H1 (cell line): ENCODE data around the gene PCDHGA2. TPM values are rescaled to one million over a fixed set of nuclear protein-coding genes. Genes with fewer than 3 reads are reported as not detected.
"Not testable (repeated sequence)": the region's sequence is repeated elsewhere in the genome, so short reads cannot be mapped to it uniquely, and the experiment has no call there.

ENCODE experiments used
- CTCF ChIA-PET: fragments of 300-600 bp; sonication (Branson Sonifier 250); formaldehyde crosslinking; loops from one replicate; lab custom pipeline; 2021; ENCODE audit not compliant: partially characterized antibody; lab: Charles Lee
- POLR2A ChIA-PET: fragments of 300-600 bp; sonication (Branson Sonifier 250); formaldehyde crosslinking; loops from one replicate; lab custom pipeline; 2021; ENCODE audit warnings: inconsistent platforms; ENCODE audit not compliant: partially characterized antibody; lab: Charles Lee
- DNase-seq, 2 experiments: peaks; one replicate each; pipeline versions ENCODE4 v3.0.0 to v3.0.0-alpha.2; 2010 to 2022; ENCODE audit warnings: low spot score in 2 of 2, low read depth in 1 of 2, mixed read lengths in 1 of 2
- FAIRE-seq: peaks from 2 replicates; lab custom pipeline; 2011; peaks lifted over from hg19 to GRCh38; lab: Jason Lieb, UNC
- H2AFZ ChIP-seq: 2 replicates; pipeline ENCODE4 v1.8.1; 2012; ENCODE audit warnings: low read length, inconsistent platforms
- H2AK5ac ChIP-seq: 2 replicates; pipeline ENCODE4 v1.6.1; 2013; ENCODE audit warnings: low read depth, low read length
- H2BK120ac ChIP-seq: replicated peaks from 2 replicates; pipeline ENCODE3; 2013; ENCODE audit warnings: low read depth, low read length, inconsistent platforms
- H2BK12ac ChIP-seq: 2 replicates; pipeline ENCODE4 v1.6.1; 2013; ENCODE audit warnings: low read depth, low read length
- H2BK15ac ChIP-seq: 2 replicates; pipeline ENCODE4 v1.6.1; 2013; ENCODE audit warnings: low read length
- H2BK20ac ChIP-seq: 2 replicates; pipeline ENCODE4 v1.6.1; 2013; ENCODE audit warnings: low read length
- H2BK5ac ChIP-seq: 2 replicates; pipeline ENCODE4 v1.6.1; 2013; ENCODE audit warnings: low read depth, low read length
- H3K14ac ChIP-seq: 2 replicates; pipeline ENCODE4 v1.6.1; 2013; ENCODE audit warnings: inconsistent platforms; ENCODE audit not compliant: insufficient read length
- H3K18ac ChIP-seq: 2 replicates; pipeline ENCODE4 v1.6.1; 2013; ENCODE audit warnings: low read length; ENCODE audit errors: extremely low read depth
- H3K23ac ChIP-seq: 2 replicates; pipeline ENCODE4 v1.6.1; 2013; ENCODE audit warnings: inconsistent platforms; ENCODE audit not compliant: insufficient read length
- H3K23me2 ChIP-seq: 2 replicates; pipeline ENCODE4 v1.6.1; 2013; ENCODE audit warnings: low read depth, low read length
- H3K27ac ChIP-seq: 2 replicates; pipeline ENCODE4 v1.6.1; 2011; ENCODE audit warnings: low read depth, low read length, inconsistent platforms
- H3K27me3 ChIP-seq, 4 experiments: replicated peaks in 1 of 4; 1 replicate in 1 of 4; 2 replicates in 3 of 4; pipeline versions ENCODE4 v1.6.1 to v1.8.1; 2011 to 2013; ENCODE audit warnings: low read length in 3 of 4, mild to moderate bottlenecking in 3 of 4, inconsistent platforms in 2 of 4, mixed read lengths in 2 of 4, moderate library complexity in 1 of 4; ENCODE audit not compliant: control insufficient read depth in 3 of 4, insufficient read depth in 3 of 4; ENCODE audit errors: extremely low read depth in 1 of 4
- H3K36me3 ChIP-seq, 4 experiments: 2 replicates each; pipeline versions ENCODE4 v1.6.1 to v1.8.1; 2011 to 2013; ENCODE audit warnings: mild to moderate bottlenecking in 4 of 4, low read length in 3 of 4, moderate library complexity in 2 of 4, control low read depth in 1 of 4, inconsistent platforms in 1 of 4; ENCODE audit not compliant: insufficient read depth in 4 of 4, control insufficient read depth in 2 of 4
- H3K4ac ChIP-seq: replicated peaks from 2 replicates; pipeline ENCODE3; 2013; ENCODE audit warnings: low read length, low read depth, mixed read lengths, inconsistent platforms; ENCODE audit not compliant: insufficient read length
- H3K4me1 ChIP-seq, 4 experiments: replicated peaks in 1 of 4; 1 replicate in 1 of 4; 2 replicates in 3 of 4; pipeline versions ENCODE4 v1.6.1 to v1.8.1; 2011 to 2013; ENCODE audit warnings: low read length in 3 of 4, inconsistent platforms in 2 of 4, mixed read lengths in 1 of 4; ENCODE audit not compliant: insufficient read depth in 4 of 4, control insufficient read depth in 3 of 4
- H3K4me2 ChIP-seq, 2 experiments: 2 replicates each; pipeline versions ENCODE4 v1.6.1 to v1.8.1; 2011 to 2013; ENCODE audit warnings: low read depth in 2 of 2, low read length in 2 of 2, control low read depth in 1 of 2, inconsistent platforms in 1 of 2, mild to moderate bottlenecking in 1 of 2; ENCODE audit not compliant: insufficient read depth in 1 of 2
- H3K4me3 ChIP-seq, 4 experiments: fragments of 200-600, 300-600 bp in 1 of 4; sonication (generic), shearing (Covaris generic), sonication (Bioruptor Twin) in 1 of 4; 2 replicates each; pipeline versions ENCODE4 v1.5.1 to v1.8.1; 2011 to 2016; ENCODE audit warnings: low read length in 4 of 4, low read depth in 3 of 4, control low read depth in 2 of 4, inconsistent platforms in 2 of 4, mild to moderate bottlenecking in 2 of 4, mixed read lengths in 1 of 4, moderate library complexity in 1 of 4; ENCODE audit not compliant: insufficient read depth in 2 of 4; ENCODE audit errors: extremely low read depth in 1 of 4
- H3K56ac ChIP-seq: replicated peaks from 2 replicates; pipeline ENCODE3; 2013; ENCODE audit warnings: low read depth, mild to moderate bottlenecking, mixed read lengths, low read length, inconsistent platforms; ENCODE audit not compliant: insufficient read length
- H3K79me1 ChIP-seq: 2 replicates; pipeline ENCODE4 v1.6.1; 2013; ENCODE audit warnings: low read depth, low read length, control low read depth
- H3K79me2 ChIP-seq, 2 experiments: 2 replicates each; pipeline versions ENCODE4 v1.6.1 to v1.8.1; 2012 to 2013; ENCODE audit warnings: low read length in 2 of 2, mild to moderate bottlenecking in 2 of 2, inconsistent platforms in 1 of 2; ENCODE audit not compliant: insufficient read depth in 2 of 2, control insufficient read depth in 1 of 2
- H3K9ac ChIP-seq, 4 experiments: replicated peaks in 1 of 4; 1 replicate in 1 of 4; 2 replicates in 3 of 4; pipeline versions ENCODE4 v1.6.1 to v1.8.1; 2011 to 2013; ENCODE audit warnings: low read depth in 3 of 4, low read length in 3 of 4, control low read depth in 2 of 4, mild to moderate bottlenecking in 2 of 4, moderate library complexity in 2 of 4, inconsistent platforms in 1 of 4; ENCODE audit errors: extremely low read depth in 1 of 4
- H3K9me3 ChIP-seq, 2 experiments: 2 replicates each; pipeline versions ENCODE4 v1.6.1 to v1.8.1; 2012 to 2013; ENCODE audit warnings: mild to moderate bottlenecking in 2 of 2, moderate library complexity in 2 of 2, control low read depth in 1 of 2, inconsistent platforms in 1 of 2, low read depth in 1 of 2, low read length in 1 of 2, mixed read lengths in 1 of 2; ENCODE audit not compliant: insufficient read depth in 2 of 2
- H4K20me1 ChIP-seq, 2 experiments: replicated peaks in 1 of 2; 2 replicates each; pipeline versions ENCODE3 to v1.8.1; 2011 to 2013; ENCODE audit warnings: inconsistent platforms in 2 of 2, low read length in 2 of 2, mild to moderate bottlenecking in 1 of 2; ENCODE audit not compliant: insufficient read depth in 2 of 2, control insufficient read depth in 1 of 2
- H4K5ac ChIP-seq: 2 replicates; pipeline ENCODE4 v1.6.1; 2013; ENCODE audit warnings: low read length, low read depth, mixed read lengths, inconsistent platforms; ENCODE audit not compliant: insufficient read length
- H4K8ac ChIP-seq: 2 replicates; pipeline ENCODE4 v1.8.0; 2013; ENCODE audit warnings: mild to moderate bottlenecking, moderate library complexity, low read length, inconsistent platforms; ENCODE audit not compliant: insufficient read depth; ENCODE audit errors: extremely low read depth
- H4K91ac ChIP-seq: replicated peaks from 2 replicates; pipeline ENCODE3; 2013; ENCODE audit warnings: low read length, mixed read lengths, inconsistent platforms; ENCODE audit not compliant: insufficient read length
- WGBS, 2 experiments: shearing (Covaris generic) in 1 of 2; methylation state at CpG; one replicate each; pipeline versions ENCODE4 v1.1.6 to v1.1.7; 2013 to 2015; ENCODE audit warnings: low lambda C conversion rate in 2 of 2, mixed read lengths in 2 of 2, inconsistent platforms in 1 of 2, low coverage in 1 of 2, missing lambda C conversion rate in 1 of 2; ENCODE audit not compliant: insufficient replicate concordance in 2 of 2, insufficient coverage in 1 of 2, insufficient read length in 1 of 2; ENCODE audit errors: extremely low coverage in 1 of 2, missing lambda C conversion rate in 1 of 2; 5-methylcytosine and 5-hydroxymethylcytosine counted together
- polyA plus RNA-seq, 7 experiments: library from polyadenylated mRNA; depleted of rRNA in 3 of 7; stranded (reverse) in 5 of 7; unstranded in 2 of 7; fragments of >200 nt in 5 of 7; fragments of 200-250 nt in 2 of 7; gene quantifications; 1 replicate in 5 of 7; 2 replicates in 1 of 7; 4 replicates in 1 of 7; pipeline versions ENCODE4 v1.2.1 to v1.2.3, GENCODE V29; 2011 to 2013; ENCODE audit warnings: missing spikeins in 2 of 7, mixed read lengths in 2 of 7
- total RNA-seq: library from RNA; stranded (reverse); fragmentation: NEBNext Ultra II Directional; extraction: Animal tissue kit (Norgen Biotek cat#: 25700); gene quantifications from 2 replicates; pipeline ENCODE4 v1.2.1, GENCODE V29; 2021
- TF ChIP-seq, protein P1 (sequence below), 3 experiments: IDR thresholded peaks; 1 replicate in 2 of 3; 2 replicates in 1 of 3; pipeline versions ENCODE4 v1.5.1 to v1.6.1; 2011; ENCODE audit warnings: low read length in 3 of 3, mild to moderate bottlenecking in 3 of 3, inconsistent platforms in 2 of 3, low read depth in 1 of 3, moderate library complexity in 1 of 3; ENCODE audit not compliant: insufficient read depth in 1 of 3; ENCODE audit errors: control extremely low read depth in 1 of 3

PCDHGA2 gene
- total and polyA plus RNA-seq, 2 of the 8 experiments (the other 6 are each of a cell fraction or from before 2014, with no cell fraction given) = 0.32 to 0.39 TPM

DNA sequence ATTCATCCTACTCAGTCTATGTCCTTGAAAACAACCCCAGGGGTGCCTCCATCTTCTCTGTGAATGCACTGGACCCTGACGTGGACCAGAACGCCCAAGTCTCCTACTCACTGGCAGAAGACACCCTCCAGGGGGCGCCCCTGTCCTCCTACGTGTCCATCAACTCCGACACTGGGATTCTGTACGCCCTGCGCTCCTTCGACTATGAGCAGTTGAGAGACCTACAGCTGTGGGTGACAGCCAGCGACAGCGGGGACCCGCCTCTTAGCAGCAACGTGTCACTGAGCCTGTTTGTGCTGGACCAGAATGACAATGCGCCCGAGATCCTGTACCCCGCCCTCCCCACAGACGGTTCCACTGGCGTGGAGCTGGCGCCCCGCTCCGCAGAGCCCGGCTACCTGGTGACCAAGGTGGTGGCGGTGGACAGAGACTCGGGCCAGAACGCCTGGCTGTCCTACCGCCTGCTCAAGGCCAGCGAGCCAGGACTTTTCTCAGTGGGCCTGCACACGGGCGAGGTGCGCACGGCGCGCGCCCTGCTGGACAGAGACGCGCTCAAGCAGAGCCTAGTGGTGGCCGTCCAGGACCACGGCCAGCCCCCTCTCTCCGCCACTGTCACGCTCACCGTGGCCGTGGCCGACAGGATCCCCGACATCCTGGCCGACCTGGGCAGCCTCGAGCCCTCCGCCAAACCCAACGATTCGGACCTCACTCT, 37.0 kb downstream of the PCDHGA2 start:
- H2BK5ac ChIP-seq, H4K8ac ChIP-seq, H2BK120ac ChIP-seq, H3K9ac ChIP-seq, H3K23ac ChIP-seq, H2AK5ac ChIP-seq, H2BK12ac ChIP-seq, H3K36me3 ChIP-seq, H4K91ac ChIP-seq, H2AFZ ChIP-seq, H4K5ac ChIP-seq, H3K14ac ChIP-seq, H3K23me2 ChIP-seq, H3K27ac ChIP-seq, H3K4me3 ChIP-seq, H2BK15ac ChIP-seq, H3K27me3 ChIP-seq, H3K79me1 ChIP-seq, H3K4ac ChIP-seq, POLR2A ChIA-PET, H2BK20ac ChIP-seq, H3K79me2 ChIP-seq, FAIRE-seq, H3K4me2 ChIP-seq, H4K20me1 ChIP-seq, H3K4me1 ChIP-seq, H3K18ac ChIP-seq, H3K56ac ChIP-seq: not testable (repeated sequence)
- WGBS, 2 experiments = 94% methylated on average over 24 of the region's 48 CpGs; no CpG with 5 or more reads in 1 of the 2 experiments
- DNase-seq = peak in 1 of 2 experiments; percentile 47
- peaks cover 36 to 45% of the 10 kb centered on the region in 2 experiments; a peak in 3 of 4 replicates for H3K9me3 ChIP-seq
- TF ChIP-seq, protein P1, sequence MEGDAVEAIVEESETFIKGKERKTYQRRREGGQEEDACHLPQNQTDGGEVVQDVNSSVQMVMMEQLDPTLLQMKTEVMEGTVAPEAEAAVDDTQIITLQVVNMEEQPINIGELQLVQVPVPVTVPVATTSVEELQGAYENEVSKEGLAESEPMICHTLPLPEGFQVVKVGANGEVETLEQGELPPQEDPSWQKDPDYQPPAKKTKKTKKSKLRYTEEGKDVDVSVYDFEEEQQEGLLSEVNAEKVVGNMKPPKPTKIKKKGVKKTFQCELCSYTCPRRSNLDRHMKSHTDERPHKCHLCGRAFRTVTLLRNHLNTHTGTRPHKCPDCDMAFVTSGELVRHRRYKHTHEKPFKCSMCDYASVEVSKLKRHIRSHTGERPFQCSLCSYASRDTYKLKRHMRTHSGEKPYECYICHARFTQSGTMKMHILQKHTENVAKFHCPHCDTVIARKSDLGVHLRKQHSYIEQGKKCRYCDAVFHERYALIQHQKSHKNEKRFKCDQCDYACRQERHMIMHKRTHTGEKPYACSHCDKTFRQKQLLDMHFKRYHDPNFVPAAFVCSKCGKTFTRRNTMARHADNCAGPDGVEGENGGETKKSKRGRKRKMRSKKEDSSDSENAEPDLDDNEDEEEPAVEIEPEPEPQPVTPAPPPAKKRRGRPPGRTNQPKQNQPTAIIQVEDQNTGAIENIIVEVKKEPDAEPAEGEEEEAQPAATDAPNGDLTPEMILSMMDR (IDR thresholded peaks at IDR 0.05; ENCODE audit: control extremely low read depth in 1 of 3, insufficient read depth in 1 of 3, low read depth in 1 of 3, low read length in 3 of 3) = peak in 2 of 3 experiments; percentile 6 to 24; a peak in 3 of 4 replicates
- CTCF ChIA-PET = interaction anchor here (0.8 to 2.9 kb wide), 8 partner anchors 12 to 146 kb away, joined by 3 to 11 read pairs (median 5); partner anchors contain the start of genes PCDHGA5, PCDHGB2 and PCDHGB4
